ENCODE measurements around the gene AK8. TPM values are rescaled to one million over a fixed set of nuclear protein-coding genes. Genes with fewer than 3 reads are reported as not detected.

Gene AK8
- total RNA-seq, 1 experiment from 2014 or later, result 0.42 TPM

GRCh38 chr9:132743931-132744479, 134.1 kb downstream of the AK8 start:
- H3K27me3 Mint-ChIP-seq (ENCODE audit: insufficient read depth, unreplicated experiment), result peaks cover 52% of the 10 kb centered on the region
- intact Hi-C loops (cut with micrococcal nuclease), result no loop called here
- no peak overlapping the region for H3K27ac Mint-ChIP-seq (ENCODE audit: low read depth, unreplicated experiment)
- no peaks in the 10 kb centered on the region for H3K4me1 Mint-ChIP-seq (ENCODE audit: insufficient read depth, unreplicated experiment)
- no peaks in the 10 kb centered on the region for H3K36me3 Mint-ChIP-seq (ENCODE audit: insufficient read depth, unreplicated experiment)
- ChIA-PET POLR2A (no interaction called here), CTCF (interaction anchor here (0.7 kb wide), 1 partner anchor 797 kb away, joined by 3 read pairs; no protein-coding TSS in a partner anchor)
- BruUV-seq (replicated peaks), result no TSS peak
- no peak for DNase-seq (ENCODE audit: unreplicated experiment)
- no peak overlapping the region for H3K4me3 Mint-ChIP-seq (ENCODE audit: unreplicated experiment)
- H3K9me3 Mint-ChIP-seq (ENCODE audit: unreplicated experiment), result no peaks in the 10 kb centered on the region
- no peak for TF ChIP-seq CTCF (IDR thresholded peaks at IDR 0.05; ENCODE audit: unreplicated experiment)

DNA sequence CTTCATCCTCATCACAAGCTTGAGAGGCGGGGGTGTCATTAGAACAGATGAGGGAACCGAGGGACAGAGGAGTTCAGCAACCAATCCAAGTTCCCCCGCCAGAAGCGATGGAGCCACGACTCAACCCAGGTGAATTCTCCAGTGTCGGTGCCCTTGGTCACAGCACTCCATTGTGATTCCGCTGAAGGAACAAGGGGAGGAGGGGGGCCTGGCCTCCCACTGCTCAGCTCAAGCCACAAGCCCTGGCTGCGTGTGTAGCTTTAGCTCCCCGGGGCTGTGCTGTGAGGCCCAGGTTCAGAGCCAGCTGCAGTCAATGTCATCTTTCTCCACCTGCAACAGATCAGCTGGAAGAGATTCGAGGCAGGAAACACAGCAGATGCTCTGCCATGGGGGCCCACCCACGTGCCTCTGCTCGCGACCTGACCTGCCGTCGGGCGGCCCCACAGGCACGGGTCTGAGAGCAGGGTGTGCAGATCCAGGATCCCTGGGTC, 135.2 kb downstream of the AK8 start:
- TF ChIP-seq CTCF (IDR thresholded peaks at IDR 0.05; ENCODE audit: unreplicated experiment), result no peak
- no peak overlapping the region for H3K27ac Mint-ChIP-seq (ENCODE audit: low read depth, unreplicated experiment)
- no peaks in the 10 kb centered on the region for H3K36me3 Mint-ChIP-seq (ENCODE audit: insufficient read depth, unreplicated experiment)
- no TSS peak for BruUV-seq (replicated peaks)
- intact Hi-C loops (cut with micrococcal nuclease), result no loop called here
- H3K9me3 Mint-ChIP-seq (ENCODE audit: unreplicated experiment), result no peaks in the 10 kb centered on the region
- H3K4me3 Mint-ChIP-seq (ENCODE audit: unreplicated experiment), result no peak overlapping the region
- ChIA-PET CTCF (interaction anchor here (0.6 to 0.7 kb wide), 2 partner anchors 161 to 214 kb away, joined by 3 to 4 read pairs; partner anchors contain the start of gene BARHL1), POLR2A (no interaction called here)
- H3K27me3 Mint-ChIP-seq (ENCODE audit: insufficient read depth, unreplicated experiment), result peaks cover 52% of the 10 kb centered on the region
- no peaks in the 10 kb centered on the region for H3K4me1 Mint-ChIP-seq (ENCODE audit: insufficient read depth, unreplicated experiment)
- no peak for DNase-seq (ENCODE audit: unreplicated experiment)

DNA sequence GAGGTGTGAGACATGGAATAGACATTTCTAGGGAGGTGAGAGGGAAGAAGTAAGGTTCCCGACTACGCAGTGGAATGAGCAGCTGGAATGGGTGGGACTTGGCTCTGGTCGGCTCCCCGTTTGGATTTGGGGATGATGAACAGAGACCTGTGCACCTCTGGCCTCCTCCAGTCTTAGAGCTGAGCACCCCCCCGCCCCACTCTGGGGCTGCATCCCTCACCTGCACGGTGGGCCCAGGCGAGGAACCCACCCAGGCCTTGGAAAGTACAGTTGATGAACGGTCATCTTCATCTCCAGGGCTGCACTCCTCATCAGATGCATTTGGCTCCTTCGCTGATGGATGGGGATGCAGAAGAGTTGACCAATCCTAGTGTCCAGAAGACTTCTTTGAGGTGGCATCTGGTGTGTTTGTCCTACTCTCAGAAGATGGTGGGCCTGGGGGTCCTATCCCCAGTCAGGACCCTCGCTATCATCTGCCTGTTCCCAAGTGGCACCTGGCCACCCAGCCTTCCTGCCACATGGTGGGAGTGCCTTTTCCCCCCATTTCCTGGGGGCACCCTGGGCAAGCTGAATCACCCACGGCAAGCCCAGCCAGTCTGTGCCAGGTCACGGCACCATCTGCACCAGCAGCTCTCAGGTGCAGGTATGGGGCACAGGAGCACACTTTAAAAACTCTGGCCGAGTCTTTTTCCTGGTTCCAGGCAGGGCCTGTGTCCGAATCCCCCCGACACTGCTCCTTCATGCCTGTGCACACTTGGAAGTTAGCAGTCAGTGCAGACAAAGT, 137.4 kb downstream of the AK8 start:
- POLR2A ChIA-PET, result no interaction called here
- no TSS peak for BruUV-seq (replicated peaks)
- no peak for TF ChIP-seq CTCF (IDR thresholded peaks at IDR 0.05; ENCODE audit: unreplicated experiment)
- no peak overlapping the region for H3K4me3 Mint-ChIP-seq (ENCODE audit: unreplicated experiment)
- peaks cover 47% of the 10 kb centered on the region for H3K27me3 Mint-ChIP-seq (ENCODE audit: insufficient read depth, unreplicated experiment)
- CTCF ChIA-PET, result no interaction called here
- no peak for DNase-seq (ENCODE audit: unreplicated experiment)
- no peak overlapping the region for H3K27ac Mint-ChIP-seq (ENCODE audit: low read depth, unreplicated experiment)
- H3K36me3 Mint-ChIP-seq (ENCODE audit: insufficient read depth, unreplicated experiment), result no peaks in the 10 kb centered on the region
- H3K9me3 Mint-ChIP-seq (ENCODE audit: unreplicated experiment), result no peaks in the 10 kb centered on the region
- intact Hi-C loops (cut with micrococcal nuclease), result no loop called here
- H3K4me1 Mint-ChIP-seq (ENCODE audit: insufficient read depth, unreplicated experiment), result no peaks in the 10 kb centered on the region

DNA sequence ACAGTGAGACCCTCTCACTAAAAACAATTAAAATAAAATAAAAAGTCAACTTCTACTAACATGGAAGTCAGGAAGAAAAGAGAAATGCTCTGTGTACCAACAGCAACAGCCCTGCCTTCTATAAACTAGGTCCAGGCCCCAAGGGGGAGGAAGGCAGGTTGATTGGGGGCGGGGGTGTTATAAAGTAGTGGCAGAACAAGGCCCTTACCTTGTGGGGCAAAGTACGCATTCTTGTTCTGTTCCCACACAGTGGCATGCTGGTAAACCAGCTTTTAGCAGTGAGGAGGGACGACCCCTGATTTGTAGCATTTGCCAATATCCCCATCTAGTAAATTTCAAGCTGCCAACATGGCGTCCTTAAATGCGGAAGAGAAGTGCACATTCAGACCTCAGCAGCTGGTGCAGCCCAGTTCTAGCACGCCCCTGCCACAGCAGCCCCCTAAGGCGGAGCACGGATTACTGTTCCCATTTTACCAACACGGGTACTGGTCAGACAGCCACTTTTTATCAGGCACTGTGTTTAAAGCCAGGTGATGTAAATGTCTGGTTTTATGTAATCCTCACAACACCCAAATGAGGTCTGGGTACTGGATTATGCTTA, 138.3 kb downstream of the AK8 start:
- Mint-ChIP-seq H3K36me3 (ENCODE audit: insufficient read depth, unreplicated experiment) (no peaks in the 10 kb centered on the region), H3K9me3 (ENCODE audit: unreplicated experiment) (no peaks in the 10 kb centered on the region), H3K4me1 (ENCODE audit: insufficient read depth, unreplicated experiment) (no peaks in the 10 kb centered on the region), H3K27ac (ENCODE audit: low read depth, unreplicated experiment) (no peak overlapping the region), H3K4me3 (ENCODE audit: unreplicated experiment) (no peak overlapping the region), H3K27me3 (ENCODE audit: insufficient read depth, unreplicated experiment) (peaks cover 38% of the 10 kb centered on the region)
- ChIA-PET POLR2A (no interaction called here), CTCF (no interaction called here)
- TF ChIP-seq CTCF (IDR thresholded peaks at IDR 0.05; ENCODE audit: unreplicated experiment), result no peak
- no peak for DNase-seq (ENCODE audit: unreplicated experiment)
- intact Hi-C loops (cut with micrococcal nuclease), result no loop called here
- BruUV-seq (replicated peaks), result no TSS peak
